ACHN (cell line): ENCODE data around the gene ASCC1.
A peak's percentile ranks its signal among the peaks of the same experiment; 100 is the strongest.

ENCODE experiments used
- DNase-seq: peaks from one replicate; pipeline ENCODE4 v3.0.0-alpha.2; 2015
- in situ Hi-C: cut with HindIII; loops from 2 replicates; pipeline ENCODE4 v1.10.0; 2017; ENCODE audit warnings: low sequenced_read_pairs, low pct_ligation_motif_present, low pct_unique_long_range_greater_than_20kb

The ASCC1 gene

DNA sequence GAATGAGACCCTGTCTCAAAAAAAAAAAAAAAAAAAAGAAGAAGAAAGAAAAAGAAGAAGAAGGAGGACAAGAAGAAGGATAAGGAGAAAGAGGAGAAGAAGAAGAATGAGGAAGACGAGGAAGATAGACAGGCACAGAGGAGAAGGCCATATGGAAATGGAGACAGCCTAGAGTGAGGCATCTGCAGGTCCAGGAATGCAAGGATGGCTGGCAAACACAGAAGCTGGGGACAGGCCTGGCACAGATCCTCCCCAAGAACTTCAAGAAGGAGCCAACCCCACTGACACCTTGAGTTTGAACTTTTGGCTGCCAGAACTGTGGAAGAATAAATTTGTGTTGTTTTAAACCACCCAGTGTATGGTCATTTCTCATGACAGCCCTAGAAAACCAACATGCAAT lies 166.6 kb downstream of the ASCC1 start:
- in situ Hi-C loops, result no loop called here

DNA sequence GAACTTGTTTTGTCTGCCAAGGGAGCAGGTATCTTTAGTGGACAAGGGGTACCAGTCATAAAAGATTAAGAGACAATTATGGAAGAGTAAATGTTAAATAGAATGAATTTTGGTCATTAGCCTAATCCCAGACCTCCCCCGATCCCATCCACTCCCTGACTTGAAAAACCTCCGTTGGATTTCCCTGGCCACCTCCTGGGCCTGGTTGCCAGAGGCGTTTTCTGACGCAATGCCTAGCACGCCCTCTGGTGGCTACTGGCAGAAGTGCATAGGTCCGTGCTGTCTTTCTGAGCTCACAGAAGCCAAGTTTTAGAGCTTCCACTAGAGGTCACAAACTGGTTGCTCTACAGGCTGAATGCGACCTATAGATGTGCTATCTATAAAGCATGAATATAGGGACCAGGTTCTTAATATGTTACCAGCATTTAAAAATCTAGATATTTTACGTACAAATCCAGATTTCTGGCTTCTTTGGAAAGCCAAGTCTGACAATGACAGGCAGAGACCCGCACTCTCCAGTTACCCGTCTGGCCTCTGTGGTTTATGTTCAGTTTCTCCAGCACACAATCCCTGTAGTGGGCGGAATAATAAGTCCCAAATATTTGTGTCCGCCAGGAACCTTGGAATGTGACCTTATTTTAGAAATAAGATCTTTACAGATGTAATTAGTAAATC lies 167.5 kb downstream of the ASCC1 start:
- in situ Hi-C loops, result no loop called here
- DNase-seq, result peak; percentile 95

More for the DNA sequence above, 166.6 kb downstream of the ASCC1 start:
- no peak for DNase-seq
